HG02642 (cell line): Measurements from ENCODE around the gene NOLC1.

Experiments used
- ATAC-seq: cut with Tn5 transposase; IDR thresholded peaks from one replicate; pipeline ENCODE4 v1.9.1; 2021; ENCODE audit warnings: mild to moderate bottlenecking; ENCODE audit not compliant: unreplicated experiment, poor library complexity

NOLC1 gene

DNA sequence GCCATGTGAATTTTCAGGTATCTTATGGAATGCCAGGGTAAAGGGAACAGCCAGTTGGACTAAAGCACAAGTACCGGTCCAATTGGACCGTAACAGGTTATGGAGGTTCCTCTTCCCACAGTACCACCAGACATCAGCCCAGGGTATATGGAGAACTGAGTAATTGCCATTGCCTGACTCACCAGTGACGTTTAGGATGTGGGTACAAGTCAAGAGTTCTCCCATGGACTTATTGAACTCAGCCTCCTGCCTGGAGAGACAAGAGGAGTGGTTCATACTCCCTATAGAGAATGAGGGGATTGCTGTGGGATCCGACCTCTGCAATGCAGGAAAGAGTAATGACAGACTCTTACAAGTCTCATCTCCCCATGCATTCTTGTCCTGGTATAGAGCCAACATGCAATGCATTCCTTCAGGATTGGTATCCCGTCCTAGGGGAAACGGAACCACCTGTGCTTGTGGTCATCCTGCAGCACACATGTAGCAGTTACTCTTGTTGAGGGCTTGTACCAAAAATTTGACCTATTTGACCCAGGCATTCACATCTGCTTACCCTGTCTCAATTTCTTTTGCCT is 43.2 kb downstream of the NOLC1 start:
- no peak for ATAC-seq

DNA sequence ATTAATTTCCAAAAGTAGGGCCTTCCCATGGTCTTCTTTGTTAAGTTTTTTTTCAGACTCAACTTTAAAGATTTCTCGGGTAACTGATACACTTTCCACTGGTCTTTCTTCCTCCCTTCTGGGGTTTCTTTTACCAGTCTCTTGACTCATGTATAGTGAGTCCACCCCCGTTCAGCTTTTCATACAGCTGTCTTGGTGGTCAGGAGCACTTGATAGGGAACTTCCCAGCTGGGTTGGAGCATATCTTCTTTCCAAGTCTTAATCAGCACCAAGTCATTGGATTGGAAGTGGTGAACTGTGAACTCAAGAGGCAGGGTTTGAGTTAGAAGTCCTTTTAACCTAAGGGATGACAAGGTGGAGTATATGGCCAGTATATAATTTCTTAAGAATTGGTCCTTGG is 44.7 kb downstream of the NOLC1 start:
- no peak for ATAC-seq

DNA sequence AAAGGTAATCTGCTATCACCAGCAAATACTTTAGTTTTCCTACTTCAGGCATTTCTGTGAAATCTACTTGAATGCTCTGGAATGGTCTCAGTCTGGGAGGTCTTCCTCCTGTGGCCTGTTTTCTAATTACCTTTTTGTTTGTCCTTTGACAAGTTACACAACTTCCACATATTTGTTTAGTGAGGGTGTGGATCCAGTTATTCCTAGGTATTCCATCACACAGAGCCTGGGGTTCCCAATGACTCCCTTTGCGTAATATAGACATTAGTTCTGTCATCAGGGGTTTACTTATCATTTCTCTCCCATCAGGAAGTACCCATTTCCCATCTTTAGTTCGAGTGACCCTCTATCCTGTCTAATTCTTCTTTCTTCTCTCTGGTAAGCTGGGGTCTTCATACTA is 45.8 kb downstream of the NOLC1 start:
- ATAC-seq = no peak

DNA sequence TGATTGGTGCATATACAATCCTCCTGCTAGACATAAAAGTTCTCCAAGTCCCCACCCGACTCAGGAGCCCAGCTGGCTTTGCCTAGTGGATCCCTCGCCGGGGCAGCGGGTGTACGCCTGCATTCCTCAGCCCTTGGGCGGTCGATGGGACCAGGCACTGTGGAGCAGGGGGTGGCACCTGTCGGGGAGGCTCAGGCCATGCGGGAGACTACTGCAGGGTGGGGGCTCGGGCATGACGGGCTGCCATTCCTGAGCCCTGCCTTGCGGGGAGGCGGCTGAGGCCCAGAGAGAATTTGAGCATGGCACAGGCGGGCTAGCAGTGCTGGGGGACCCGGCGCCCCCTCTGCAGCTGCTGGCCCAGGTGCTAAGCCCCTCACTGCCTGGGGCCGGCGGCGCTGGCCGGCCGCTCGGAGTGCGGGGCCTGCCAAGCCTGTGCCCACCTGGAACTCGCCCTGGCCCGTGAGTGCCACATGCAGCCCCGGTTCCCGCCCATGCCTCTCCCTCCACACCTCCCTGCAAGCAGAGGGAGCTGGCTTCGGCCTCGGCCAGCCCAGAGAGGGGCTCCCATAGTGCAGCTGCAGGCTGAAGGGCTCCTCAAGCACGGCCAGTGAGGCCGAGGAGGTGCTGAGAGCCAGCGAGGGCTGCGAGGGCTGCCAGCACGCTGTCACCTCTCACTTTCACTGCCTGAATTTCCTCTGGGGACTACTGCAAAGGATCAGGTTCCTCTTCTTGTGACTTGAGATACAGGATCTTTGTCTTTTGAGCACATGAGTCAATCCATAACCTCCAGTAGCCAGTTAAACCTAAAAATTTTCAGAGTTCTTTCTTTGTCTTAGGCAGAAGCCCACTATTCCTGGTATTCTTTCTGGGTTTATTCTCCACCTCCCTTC is 48.8 kb downstream of the NOLC1 start:
- ATAC-seq = no peak

DNA sequence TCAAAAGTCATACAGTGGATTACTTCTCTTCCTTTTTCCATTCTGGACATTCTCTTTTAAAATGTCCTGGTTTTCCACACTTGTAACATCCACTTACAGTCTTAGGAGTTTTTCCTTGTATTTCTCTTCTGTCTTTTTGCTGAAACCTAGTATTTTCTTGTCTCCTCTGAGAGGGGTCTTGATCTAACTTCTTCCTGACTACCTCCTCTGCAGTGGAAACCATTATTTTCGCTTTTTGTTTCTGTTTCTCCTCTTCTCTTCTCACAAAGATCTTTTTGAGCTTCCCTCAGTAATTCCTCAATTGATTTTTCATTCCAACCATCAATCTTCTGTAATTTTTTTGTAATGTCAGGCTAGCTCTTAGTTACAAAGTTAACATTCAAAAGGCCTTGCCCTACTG is 50.2 kb downstream of the NOLC1 start:
- ATAC-seq = no peak

DNA sequence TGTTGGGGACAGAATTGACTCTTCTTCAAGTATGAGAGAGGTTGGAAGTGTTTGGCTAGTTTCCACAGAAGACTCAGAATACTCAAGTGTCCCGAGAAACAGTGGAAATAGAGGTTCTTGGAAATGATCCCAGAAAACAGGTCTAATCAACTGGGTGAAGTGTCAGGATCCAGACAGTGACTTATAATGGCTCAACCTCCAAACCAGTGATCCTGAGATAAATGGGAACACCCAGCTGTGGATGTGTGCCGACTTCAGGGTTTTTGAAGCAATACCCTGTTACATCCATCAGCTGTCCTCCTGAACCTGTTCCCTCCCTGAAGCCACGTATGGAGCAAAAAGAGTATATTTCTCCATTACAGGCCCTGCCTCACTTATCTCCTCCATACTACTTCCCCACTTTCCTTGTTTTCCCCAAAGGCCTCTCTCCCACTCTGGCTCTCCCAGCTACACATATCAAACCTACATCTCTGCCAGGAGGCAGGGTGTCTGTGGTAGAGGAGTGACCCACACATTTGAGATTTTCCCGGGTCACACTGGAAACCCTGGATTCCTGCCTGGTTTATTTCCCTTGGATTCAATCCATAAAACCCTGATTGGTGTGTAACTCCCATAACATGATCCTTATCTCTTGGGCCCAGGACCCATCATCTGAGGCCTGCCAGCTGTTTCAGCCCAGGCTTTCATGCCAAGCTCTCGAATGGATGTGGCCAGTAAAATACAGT is 56.3 kb downstream of the NOLC1 start:
- ATAC-seq = no peak

DNA sequence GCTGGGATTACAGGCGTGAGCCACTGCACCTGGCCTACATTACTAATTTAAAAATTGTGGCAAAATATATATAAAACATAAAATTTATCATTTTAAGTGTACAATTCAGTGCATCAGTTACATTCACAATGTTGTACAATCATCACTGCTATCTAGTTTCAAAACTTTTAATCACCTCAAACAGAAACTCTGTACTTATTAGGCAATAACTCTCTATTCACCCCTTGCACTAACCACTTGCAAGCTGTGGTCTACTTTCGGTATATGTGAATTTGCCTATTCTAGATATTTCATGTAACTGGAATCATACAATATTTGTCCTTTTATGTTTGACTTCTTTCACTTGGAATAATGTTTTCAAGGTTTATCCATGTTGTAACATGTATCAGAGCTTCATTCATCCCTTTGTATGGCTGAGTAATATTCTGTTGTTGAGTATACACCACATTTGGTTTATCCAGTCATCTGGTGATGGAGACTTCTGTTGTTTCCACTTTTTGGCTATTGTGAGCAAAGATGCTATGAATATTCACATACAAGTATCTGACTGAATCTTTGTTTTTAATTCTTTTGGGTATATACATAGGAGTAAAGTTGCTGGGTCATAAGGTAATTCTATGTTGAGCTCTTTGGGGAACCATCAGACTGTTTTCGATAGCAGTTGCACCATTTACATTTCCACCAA is 59.6 kb downstream of the NOLC1 start:
- ATAC-seq = no peak
